NOMO-1 treated with DMSO at 0.1 percent for 48 hours (cell line): ENCODE data around the gene SHISAL1.
"Not testable (repeated sequence)": the region's sequence is repeated elsewhere in the genome, so short reads cannot be mapped to it uniquely, and the experiment has no call there.

ENCODE experiments used
- DNase-seq: peaks from one replicate; lab custom pipeline; 2025; ENCODE audit not compliant: unreplicated experiment; lab: John Stamatoyannopoulos, UW

SHISAL1 gene

GRCh38 chr22:44304911-44305310 is 7.8 kb downstream of the SHISAL1 start:
- no peak for DNase-seq

- DNase-seq, result no peak
These were observed 8.4 kb downstream of the SHISAL1 start for GRCh38 chr22:44304354-44304753.

GRCh38 chr22:44302363-44302762 is 10.4 kb downstream of the SHISAL1 start:
- DNase-seq, result not testable (repeated sequence)

GRCh38 chr22:44301039-44301438 is 11.7 kb downstream of the SHISAL1 start:
- DNase-seq, result no peak

- DNase-seq, result no peak
These were observed 13.6 kb downstream of the SHISAL1 start for GRCh38 chr22:44299124-44299523.

- DNase-seq, result no peak
These were observed 14.2 kb downstream of the SHISAL1 start for GRCh38 chr22:44298406-44299091.

- no peak for DNase-seq
These were observed 15.2 kb downstream of the SHISAL1 start for GRCh38 chr22:44297470-44298061.

- no peak for DNase-seq
These were observed 17.3 kb downstream of the SHISAL1 start for GRCh38 chr22:44295406-44295805.

- DNase-seq, result no peak
These were observed 18.9 kb downstream of the SHISAL1 start for GRCh38 chr22:44293876-44294275.

GRCh38 chr22:44293034-44293433 is 19.7 kb downstream of the SHISAL1 start:
- no peak for DNase-seq

- DNase-seq, result no peak
These were observed 20.2 kb downstream of the SHISAL1 start for GRCh38 chr22:44292521-44292920.

GRCh38 chr22:44291674-44292360 is 20.9 kb downstream of the SHISAL1 start:
- DNase-seq, result no peak

- DNase-seq, result no peak
These were observed 21.5 kb downstream of the SHISAL1 start for GRCh38 chr22:44291265-44291664.

GRCh38 chr22:44289414-44290171 is 23.2 kb downstream of the SHISAL1 start:
- DNase-seq, result no peak

- no peak for DNase-seq
These were observed 23.8 kb downstream of the SHISAL1 start for GRCh38 chr22:44288913-44289312.

GRCh38 chr22:44287741-44288140 is 25.0 kb downstream of the SHISAL1 start:
- DNase-seq, result no peak

GRCh38 chr22:44287121-44287693 is 25.5 kb downstream of the SHISAL1 start:
- no peak for DNase-seq

- DNase-seq, result no peak
These were observed 26.1 kb downstream of the SHISAL1 start for GRCh38 chr22:44286646-44287045.

- no peak for DNase-seq
These were observed 28.0 kb downstream of the SHISAL1 start for GRCh38 chr22:44284711-44285110.

GRCh38 chr22:44281768-44282637 is 30.7 kb downstream of the SHISAL1 start:
- DNase-seq, result no peak
